Measurements from ENCODE around the gene CREB3L2. TPM values are rescaled to one million over a fixed set of nuclear protein-coding genes. Genes with fewer than 3 reads are reported as not detected.
"Not testable (repeated sequence)": the region's sequence is repeated elsewhere in the genome, so short reads cannot be mapped to it uniquely, and the experiment has no call there.

The CREB3L2 gene
- total RNA-seq, 1 experiment from 2014 or later = 49.8 TPM

DNA sequence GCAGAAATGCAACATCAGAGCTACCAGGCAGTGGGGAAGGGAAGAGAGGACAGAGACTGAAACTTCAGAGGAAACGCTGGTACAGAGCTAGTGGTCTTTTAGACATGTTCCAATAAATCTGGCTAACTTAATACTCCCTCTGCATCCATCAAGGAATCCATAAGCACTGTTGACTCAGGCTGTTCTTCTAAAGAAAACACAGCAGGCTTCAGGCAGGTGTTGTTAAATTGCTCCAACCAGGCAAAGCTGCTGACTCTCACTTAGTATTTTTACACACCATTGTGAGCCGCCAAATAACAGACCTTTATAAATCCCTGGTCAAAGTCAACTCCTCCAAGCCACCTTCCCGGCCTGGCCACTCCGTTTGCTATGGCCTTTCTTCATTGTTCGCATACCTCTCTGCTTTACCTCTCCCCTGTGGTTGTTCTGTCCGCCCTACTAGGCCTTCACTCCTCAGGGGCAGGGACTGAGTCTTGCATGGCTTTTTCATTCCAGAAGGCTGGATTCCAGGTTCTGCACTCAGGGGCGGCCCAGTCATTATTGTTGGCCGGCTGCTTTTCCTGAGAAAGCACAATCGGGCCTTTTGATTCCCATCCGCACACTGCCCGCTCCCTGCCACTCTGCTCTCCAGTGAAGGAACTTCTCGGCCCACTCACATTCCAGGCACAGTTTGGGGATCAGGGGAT, 18.4 kb downstream of the CREB3L2 start:
- Histone ChIP-seq H3K9ac (ENCODE audit: low read length) (no peak overlapping the region), H3K4me2 (ENCODE audit: low read length) (no peak overlapping the region), H3K4me1 (ENCODE audit: control insufficient read depth in 1 of 2, insufficient read depth in 2 of 2, low read length in 2 of 2) (peaks cover 29 to 36% of the 10 kb centered on the region in 2 experiments), H2AFZ (ENCODE audit: low read depth, low read length, poor library complexity, severe bottlenecking) (no peak overlapping the region), H3K4me3 (replicated peaks in 1 of 2; ENCODE audit: low read depth in 1 of 2, low read length in 2 of 2) (no peak overlapping the region), H3K27me3 (ENCODE audit: insufficient read depth, low read length) (no peaks in the 10 kb centered on the region), H3K9me3 (ENCODE audit: control insufficient read depth in 1 of 2, insufficient read depth in 1 of 2, low read depth in 1 of 2, low read length in 2 of 2) (no peaks in the 10 kb centered on the region), H3K9me2 (ENCODE audit: insufficient read depth) (no peaks in the 10 kb centered on the region), H4K20me1 (ENCODE audit: insufficient read depth) (no peaks in the 10 kb centered on the region), H3K27ac (ENCODE audit: low read depth, low read length) (no peak overlapping the region), H3K79me2 (ENCODE audit: insufficient read depth, low read length) (peaks cover 8% of the 10 kb centered on the region), H3K36me3 (ENCODE audit: control insufficient read depth in 1 of 2, insufficient read depth in 2 of 2, low read length in 2 of 2) (no peaks in the 10 kb centered on the region)
- CTCF ChIA-PET = interaction anchor here (1.9 kb wide), 1 partner anchor 19 kb away, joined by 5 read pairs; the partner anchor contains the start of gene CREB3L2
- intact Hi-C loops (cut with micrococcal nuclease) = no loop called here
- POLR2A ChIA-PET = no interaction called here
- RAD21 ChIA-PET (ENCODE audit: low non-redundant PET in 1 of 2, low total read pairs in 2 of 2, uncharacterized antibody in 2 of 2, unreplicated experiment in 2 of 2) = no interaction called here
- no TSS peak for BruUV-seq (replicated peaks)
- DNase-seq (ENCODE audit: low read depth, low spot score) (no peak), ATAC-seq (no peak)
- TF ChIP-seq POLR2AphosphoS5 (IDR thresholded peaks at IDR 0.05; ENCODE audit: low read depth, low read length) = no peak
- TF ChIP-seq EGR1 (IDR thresholded peaks at IDR 0.05; ENCODE audit: low read depth) = no peak
- TF ChIP-seq EZH2phosphoT487 (IDR thresholded peaks at IDR 0.05; ENCODE audit: borderline replicate concordance) = no peak
- TF ChIP-seq ZNF274 (IDR thresholded peaks at IDR 0.05; ENCODE audit: low read depth, low read length) = no peak
- TF ChIP-seq, protein P1, sequence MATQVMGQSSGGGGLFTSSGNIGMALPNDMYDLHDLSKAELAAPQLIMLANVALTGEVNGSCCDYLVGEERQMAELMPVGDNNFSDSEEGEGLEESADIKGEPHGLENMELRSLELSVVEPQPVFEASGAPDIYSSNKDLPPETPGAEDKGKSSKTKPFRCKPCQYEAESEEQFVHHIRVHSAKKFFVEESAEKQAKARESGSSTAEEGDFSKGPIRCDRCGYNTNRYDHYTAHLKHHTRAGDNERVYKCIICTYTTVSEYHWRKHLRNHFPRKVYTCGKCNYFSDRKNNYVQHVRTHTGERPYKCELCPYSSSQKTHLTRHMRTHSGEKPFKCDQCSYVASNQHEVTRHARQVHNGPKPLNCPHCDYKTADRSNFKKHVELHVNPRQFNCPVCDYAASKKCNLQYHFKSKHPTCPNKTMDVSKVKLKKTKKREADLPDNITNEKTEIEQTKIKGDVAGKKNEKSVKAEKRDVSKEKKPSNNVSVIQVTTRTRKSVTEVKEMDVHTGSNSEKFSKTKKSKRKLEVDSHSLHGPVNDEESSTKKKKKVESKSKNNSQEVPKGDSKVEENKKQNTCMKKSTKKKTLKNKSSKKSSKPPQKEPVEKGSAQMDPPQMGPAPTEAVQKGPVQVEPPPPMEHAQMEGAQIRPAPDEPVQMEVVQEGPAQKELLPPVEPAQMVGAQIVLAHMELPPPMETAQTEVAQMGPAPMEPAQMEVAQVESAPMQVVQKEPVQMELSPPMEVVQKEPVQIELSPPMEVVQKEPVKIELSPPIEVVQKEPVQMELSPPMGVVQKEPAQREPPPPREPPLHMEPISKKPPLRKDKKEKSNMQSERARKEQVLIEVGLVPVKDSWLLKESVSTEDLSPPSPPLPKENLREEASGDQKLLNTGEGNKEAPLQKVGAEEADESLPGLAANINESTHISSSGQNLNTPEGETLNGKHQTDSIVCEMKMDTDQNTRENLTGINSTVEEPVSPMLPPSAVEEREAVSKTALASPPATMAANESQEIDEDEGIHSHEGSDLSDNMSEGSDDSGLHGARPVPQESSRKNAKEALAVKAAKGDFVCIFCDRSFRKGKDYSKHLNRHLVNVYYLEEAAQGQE (IDR thresholded peaks at IDR 0.05; ENCODE audit: low read depth) = no peak
- TF ChIP-seq TCF7L2 (IDR thresholded peaks at IDR 0.05; ENCODE audit: borderline replicate concordance, extremely low read depth, insufficient read depth, insufficient read length) = no peak

DNA sequence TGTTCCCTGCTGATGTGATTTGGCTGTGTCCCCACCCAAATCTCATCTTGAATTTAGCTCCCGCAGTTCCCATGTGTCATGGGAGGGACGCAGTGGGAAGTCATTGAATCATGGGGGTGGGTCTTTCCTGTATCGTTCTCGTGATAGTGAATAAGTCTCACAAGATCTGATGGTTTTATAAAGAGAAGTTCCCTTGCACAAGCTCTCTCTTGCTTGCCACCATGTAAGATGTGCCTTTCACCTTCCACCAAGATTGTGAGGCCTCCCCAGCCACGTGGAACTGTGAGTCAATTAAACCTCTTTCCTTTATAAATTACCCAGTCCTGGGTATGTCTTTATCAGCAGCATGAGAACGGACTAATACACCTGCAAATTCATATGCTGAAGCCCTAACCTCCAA, 19.5 kb downstream of the CREB3L2 start:
- not testable (repeated sequence) for BruUV-seq (replicated peaks)
- peaks cover 40 to 47% of the 10 kb centered on the region in 2 experiments for H3K4me1 ChIP-seq (ENCODE audit: control insufficient read depth in 1 of 2, insufficient read depth in 2 of 2, low read length in 2 of 2)

More for the DNA sequence above, 19.5 kb downstream of the CREB3L2 start:
- H3K9me3 ChIP-seq (ENCODE audit: control insufficient read depth in 1 of 2, insufficient read depth in 1 of 2, low read depth in 1 of 2, low read length in 2 of 2); CTCF ChIA-PET; DNase-seq (ENCODE audit: low read depth, low spot score); H3K9ac ChIP-seq (ENCODE audit: low read length); intact Hi-C loops (cut with micrococcal nuclease); H3K27ac ChIP-seq (ENCODE audit: low read depth, low read length); H3K4me2 ChIP-seq (ENCODE audit: low read length); H3K4me3 ChIP-seq (replicated peaks in 1 of 2; ENCODE audit: low read depth in 1 of 2, low read length in 2 of 2); H3K36me3 ChIP-seq (ENCODE audit: control insufficient read depth in 1 of 2, insufficient read depth in 2 of 2, low read length in 2 of 2); H3K79me2 ChIP-seq (ENCODE audit: insufficient read depth, low read length); H3K9me2 ChIP-seq (ENCODE audit: insufficient read depth); RAD21 ChIA-PET (ENCODE audit: low non-redundant PET in 1 of 2, low total read pairs in 2 of 2, uncharacterized antibody in 2 of 2, unreplicated experiment in 2 of 2); H3K27me3 ChIP-seq (ENCODE audit: insufficient read depth, low read length); ATAC-seq; POLR2A ChIA-PET; H2AFZ ChIP-seq (ENCODE audit: low read depth, low read length, poor library complexity, severe bottlenecking); H4K20me1 ChIP-seq (ENCODE audit: insufficient read depth): not testable (repeated sequence)

Measured in HCT116 (cell line).